HG03575 (cell line): ENCODE results near the gene CDC16.

ENCODE experiments used
- ATAC-seq: cut with Tn5 transposase; IDR thresholded peaks from one replicate; pipeline ENCODE4 v1.9.1; 2021; ENCODE audit not compliant: unreplicated experiment, insufficient number of reproducible peaks, low FRiP score; ENCODE audit errors: extremely low read depth

CDC16 gene

DNA sequence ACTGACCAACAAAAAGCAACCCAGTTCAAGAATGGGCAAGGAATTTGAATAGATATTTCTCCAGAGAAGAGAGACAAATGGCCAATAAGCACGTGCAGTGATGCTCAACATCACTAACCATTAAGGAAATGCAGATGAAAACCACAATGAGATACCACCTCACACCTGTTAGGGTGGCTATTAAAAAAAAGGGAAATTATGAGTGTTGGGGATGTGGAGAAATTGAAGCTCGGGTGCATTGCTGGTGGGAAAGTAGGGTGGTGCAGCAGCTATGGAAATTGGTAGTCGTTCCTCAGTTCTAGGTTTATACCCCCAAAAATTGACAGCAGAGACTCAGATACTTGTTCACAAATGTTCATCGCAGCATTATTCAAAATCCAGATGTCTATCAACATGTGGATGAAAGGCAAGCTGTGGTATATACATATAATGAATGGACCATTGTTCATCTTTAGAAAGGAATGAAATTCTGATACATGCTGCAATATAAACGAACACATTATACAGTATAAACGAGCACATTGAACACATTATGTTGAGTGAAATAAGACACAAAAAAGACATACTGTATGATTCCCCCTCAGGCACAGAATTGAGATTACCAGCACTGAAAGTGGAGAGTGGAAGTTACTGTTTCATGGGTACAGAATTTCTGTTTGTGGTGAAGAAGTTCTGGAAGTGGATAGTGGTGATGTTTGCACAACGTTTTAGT lies 80.5 kb downstream of the CDC16 start:
- no peak for ATAC-seq

DNA sequence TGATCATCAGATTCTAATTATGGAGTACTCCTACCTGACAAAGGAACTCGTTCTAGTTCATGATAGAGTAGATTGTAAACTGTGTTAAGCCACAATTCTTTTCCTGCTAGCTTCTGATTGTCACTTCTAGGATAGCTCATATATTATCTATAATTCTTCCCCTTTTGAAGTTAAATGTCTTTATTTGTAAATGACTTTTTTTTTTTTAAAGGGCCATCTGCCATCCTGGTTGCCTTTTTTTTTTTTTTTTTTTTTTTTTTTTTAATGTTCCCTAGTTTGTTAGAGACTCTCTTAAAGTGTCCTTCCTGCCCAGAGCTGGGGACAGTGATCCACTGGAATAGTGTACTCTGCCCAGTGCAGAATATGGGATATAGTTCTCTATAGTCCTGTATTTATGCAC lies 83.9 kb downstream of the CDC16 start:
- ATAC-seq = no peak

DNA sequence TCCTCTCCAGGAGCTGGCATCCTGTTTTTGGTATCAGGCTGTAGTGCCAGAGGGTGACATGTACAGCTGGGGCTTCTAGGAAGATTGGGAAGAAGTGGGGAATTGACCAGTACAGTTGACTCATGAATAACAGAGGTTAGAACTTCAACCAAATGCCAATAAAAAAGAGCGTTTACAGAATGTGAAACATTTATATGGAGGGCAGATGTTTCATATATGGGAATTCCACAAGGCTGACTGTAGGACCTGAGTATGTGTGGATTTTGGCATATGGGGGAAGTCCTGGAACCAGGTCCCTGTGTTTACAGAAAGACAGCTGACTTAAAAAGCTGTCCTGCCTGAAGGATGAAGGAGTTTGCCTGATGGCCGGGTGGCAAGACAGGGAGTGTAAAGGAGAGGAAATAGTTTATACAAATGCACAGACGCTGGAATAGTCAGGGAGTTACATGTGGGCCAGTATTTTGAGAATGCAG lies 84.8 kb downstream of the CDC16 start:
- ATAC-seq = no peak

DNA sequence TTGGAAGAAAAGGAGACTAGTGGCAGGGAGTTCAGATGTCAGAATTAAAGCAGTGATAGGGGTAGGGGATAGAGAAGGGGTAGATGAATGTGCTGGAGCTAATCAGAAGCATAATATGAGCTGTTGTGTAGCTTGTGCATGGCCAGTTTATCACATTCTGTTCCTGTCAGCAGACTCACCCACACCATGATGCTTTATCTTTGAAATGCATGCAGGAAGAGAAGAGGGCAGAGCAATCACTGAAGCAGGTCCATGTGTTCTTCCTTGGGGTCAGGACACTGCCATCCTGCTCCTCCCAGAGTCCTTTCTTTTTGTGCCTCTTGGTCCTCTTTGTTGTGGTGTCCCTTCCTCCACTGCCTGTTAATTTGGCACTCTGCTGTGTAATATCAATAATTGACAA lies 85.4 kb downstream of the CDC16 start:
- no peak for ATAC-seq

DNA sequence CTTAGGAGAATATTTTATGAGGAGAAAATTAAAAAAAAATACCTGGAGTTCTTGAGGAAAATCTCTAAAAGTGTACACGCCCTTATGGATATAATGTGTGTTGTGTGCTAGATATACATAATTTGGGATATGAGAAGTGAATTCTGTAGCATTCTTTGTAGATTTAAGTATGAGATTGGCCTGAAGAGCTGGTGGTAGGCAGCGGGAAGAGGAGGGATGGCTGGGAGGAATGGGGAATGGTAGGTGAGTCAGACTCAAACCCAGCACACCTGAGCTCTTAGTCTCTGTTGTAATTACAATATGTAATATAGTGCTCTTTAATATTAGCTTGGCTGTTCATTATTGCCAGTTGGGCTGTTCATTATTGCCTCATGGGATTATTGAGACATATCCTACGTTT lies 86.6 kb downstream of the CDC16 start:
- ATAC-seq = no peak
